ENCODE measurements around the gene VSIG10. TPM values are rescaled to one million over a fixed set of nuclear protein-coding genes. Genes with fewer than 3 reads are reported as not detected.

VSIG10 gene
- total RNA-seq, 1 experiment from 2014 or later = 7.7 TPM

- TF ChIP-seq EZH2 (IDR thresholded peaks at IDR 0.05; ENCODE audit: borderline replicate concordance, low read depth, low read length, poor library complexity, severe bottlenecking) (no peak), CTCF (conservative IDR thresholded peaks at IDR 0.05; ENCODE audit: low read depth, low read length) (no peak)
- BruUV-seq (replicated peaks) = no TSS peak
- ChIA-PET POLR2A (ENCODE audit: low non-redundant PET) (no interaction called here), CTCF (interaction anchor here (0.6 kb wide), 1 partner anchor 102 kb away, joined by 9 read pairs; no protein-coding TSS in a partner anchor)
- H3K9me3 ChIP-seq (ENCODE audit: low read depth, low read length, poor library complexity, severe bottlenecking) = no peaks in the 10 kb centered on the region
- H3K4me3 ChIP-seq (ENCODE audit: low read depth, low read length, poor library complexity, severe bottlenecking) = no peak overlapping the region
- H3K4me1 ChIP-seq (ENCODE audit: insufficient read depth, low read length, poor library complexity, severe bottlenecking) = no peaks in the 10 kb centered on the region
- no peak overlapping the region for H3K27ac ChIP-seq (ENCODE audit: low read depth, low read length, poor library complexity, severe bottlenecking)
- DNase-seq (ENCODE audit: low spot score) = no peak
- intact Hi-C loops (cut with micrococcal nuclease; ENCODE audit: unreplicated experiment) = no loop called here
- H3K27me3 ChIP-seq (replicated peaks; ENCODE audit: insufficient read depth, low read depth, low read length, poor library complexity) = no peaks in the 10 kb centered on the region
- no peaks in the 10 kb centered on the region for H3K36me3 ChIP-seq (ENCODE audit: insufficient read depth, low read length, poor library complexity, severe bottlenecking)
These were observed 15.7 kb upstream of the VSIG10 start for GRCh38 chr12:118119449-118119879.

GRCh38 chr12:118109088-118109487 lies 5.3 kb upstream of the VSIG10 start:
- H3K4me1 ChIP-seq (ENCODE audit: insufficient read depth, low read length, poor library complexity, severe bottlenecking) = no peaks in the 10 kb centered on the region
- ChIA-PET POLR2A (ENCODE audit: low non-redundant PET) (no interaction called here), CTCF (no interaction called here)
- no peak for TF ChIP-seq EZH2 (IDR thresholded peaks at IDR 0.05; ENCODE audit: borderline replicate concordance, low read depth, low read length, poor library complexity, severe bottlenecking)
- no peak for TF ChIP-seq CTCF (conservative IDR thresholded peaks at IDR 0.05; ENCODE audit: low read depth, low read length)
- BruUV-seq (replicated peaks) = no TSS peak
- H3K27ac ChIP-seq (ENCODE audit: low read depth, low read length, poor library complexity, severe bottlenecking) = no peak overlapping the region
- H3K27me3 ChIP-seq (replicated peaks; ENCODE audit: insufficient read depth, low read depth, low read length, poor library complexity) = no peaks in the 10 kb centered on the region
- DNase-seq (ENCODE audit: low spot score) = no peak
- no peaks in the 10 kb centered on the region for H3K9me3 ChIP-seq (ENCODE audit: low read depth, low read length, poor library complexity, severe bottlenecking)
- intact Hi-C loops (cut with micrococcal nuclease; ENCODE audit: unreplicated experiment) = loop anchor here (10.0 kb wide), 1 partner anchor 234 kb away; no protein-coding TSS in a partner anchor
- H3K36me3 ChIP-seq (ENCODE audit: insufficient read depth, low read length, poor library complexity, severe bottlenecking) = no peaks in the 10 kb centered on the region
- H3K4me3 ChIP-seq (ENCODE audit: low read depth, low read length, poor library complexity, severe bottlenecking) = no peak overlapping the region

- H3K9me3 ChIP-seq (ENCODE audit: low read depth, low read length, poor library complexity, severe bottlenecking) = no peaks in the 10 kb centered on the region
- TF ChIP-seq EZH2 (IDR thresholded peaks at IDR 0.05; ENCODE audit: borderline replicate concordance, low read depth, low read length, poor library complexity, severe bottlenecking) (no peak), CTCF (conservative IDR thresholded peaks at IDR 0.05; ENCODE audit: low read depth, low read length) (no peak)
- no TSS peak for BruUV-seq (replicated peaks)
These were observed 3.9 kb upstream of the VSIG10 start for GRCh38 chr12:118107694-118108093.

More at GRCh38 chr12:118107694-118108093, 3.9 kb upstream of the VSIG10 start:
- intact Hi-C loops (cut with micrococcal nuclease; ENCODE audit: unreplicated experiment) = loop anchor here (10.0 kb wide), 1 partner anchor 233 kb away; no protein-coding TSS in a partner anchor
- Histone ChIP-seq H3K27ac (ENCODE audit: low read depth, low read length, poor library complexity, severe bottlenecking) (no peak overlapping the region), H3K27me3 (replicated peaks; ENCODE audit: insufficient read depth, low read depth, low read length, poor library complexity) (no peaks in the 10 kb centered on the region), H3K4me3 (ENCODE audit: low read depth, low read length, poor library complexity, severe bottlenecking) (no peak overlapping the region), H3K4me1 (ENCODE audit: insufficient read depth, low read length, poor library complexity, severe bottlenecking) (no peaks in the 10 kb centered on the region), H3K36me3 (ENCODE audit: insufficient read depth, low read length, poor library complexity, severe bottlenecking) (no peaks in the 10 kb centered on the region)
- POLR2A ChIA-PET (ENCODE audit: low non-redundant PET) = no interaction called here
- no peak for DNase-seq (ENCODE audit: low spot score)
- CTCF ChIA-PET = no interaction called here

Measured in A673 (cell line).